ENCODE measurements around the gene SEC14L3.

DNA sequence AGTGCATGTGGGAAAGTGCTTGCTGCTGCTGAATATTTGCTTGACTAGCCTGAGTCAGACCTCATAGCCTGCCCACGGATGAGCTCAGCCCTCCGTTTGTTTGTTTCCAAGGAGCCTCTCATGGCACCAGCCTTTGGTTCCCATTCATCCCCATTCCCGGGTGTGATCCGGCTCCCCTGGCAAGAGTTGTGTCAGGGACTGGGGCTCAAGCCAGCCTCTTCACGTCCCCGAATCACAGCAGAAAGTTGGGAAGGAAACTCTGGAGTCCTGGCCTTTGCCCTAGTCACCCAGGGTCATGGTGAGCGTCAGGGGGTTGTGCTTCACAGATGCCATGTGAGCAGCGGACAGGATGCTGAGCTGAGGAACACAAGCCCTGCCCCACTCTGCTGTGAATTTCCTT is 13.8 kb downstream of the SEC14L3 start:
- TF ChIP-seq, protein P1, sequence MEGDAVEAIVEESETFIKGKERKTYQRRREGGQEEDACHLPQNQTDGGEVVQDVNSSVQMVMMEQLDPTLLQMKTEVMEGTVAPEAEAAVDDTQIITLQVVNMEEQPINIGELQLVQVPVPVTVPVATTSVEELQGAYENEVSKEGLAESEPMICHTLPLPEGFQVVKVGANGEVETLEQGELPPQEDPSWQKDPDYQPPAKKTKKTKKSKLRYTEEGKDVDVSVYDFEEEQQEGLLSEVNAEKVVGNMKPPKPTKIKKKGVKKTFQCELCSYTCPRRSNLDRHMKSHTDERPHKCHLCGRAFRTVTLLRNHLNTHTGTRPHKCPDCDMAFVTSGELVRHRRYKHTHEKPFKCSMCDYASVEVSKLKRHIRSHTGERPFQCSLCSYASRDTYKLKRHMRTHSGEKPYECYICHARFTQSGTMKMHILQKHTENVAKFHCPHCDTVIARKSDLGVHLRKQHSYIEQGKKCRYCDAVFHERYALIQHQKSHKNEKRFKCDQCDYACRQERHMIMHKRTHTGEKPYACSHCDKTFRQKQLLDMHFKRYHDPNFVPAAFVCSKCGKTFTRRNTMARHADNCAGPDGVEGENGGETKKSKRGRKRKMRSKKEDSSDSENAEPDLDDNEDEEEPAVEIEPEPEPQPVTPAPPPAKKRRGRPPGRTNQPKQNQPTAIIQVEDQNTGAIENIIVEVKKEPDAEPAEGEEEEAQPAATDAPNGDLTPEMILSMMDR (IDR thresholded peaks at IDR 0.05), result no peak
- TF ChIP-seq SIN3A (IDR thresholded peaks at IDR 0.05; ENCODE audit: borderline replicate concordance, insufficient read depth, low read depth, low read length) (no peak), POLR2AphosphoS5 (IDR thresholded peaks at IDR 0.05; ENCODE audit: low read depth, low read length) (no peak)
